ENCODE data around the gene CUEDC1. TPM values are rescaled to one million over a fixed set of nuclear protein-coding genes. Genes with fewer than 3 reads are reported as not detected.
"Not testable (repeated sequence)": the region's sequence is repeated elsewhere in the genome, so short reads cannot be mapped to it uniquely, and the experiment has no call there.

CUEDC1 gene
- total RNA-seq, 4 donors from 2014 or later: 7.5 to 14.3 (median 12.7) TPM

DNA sequence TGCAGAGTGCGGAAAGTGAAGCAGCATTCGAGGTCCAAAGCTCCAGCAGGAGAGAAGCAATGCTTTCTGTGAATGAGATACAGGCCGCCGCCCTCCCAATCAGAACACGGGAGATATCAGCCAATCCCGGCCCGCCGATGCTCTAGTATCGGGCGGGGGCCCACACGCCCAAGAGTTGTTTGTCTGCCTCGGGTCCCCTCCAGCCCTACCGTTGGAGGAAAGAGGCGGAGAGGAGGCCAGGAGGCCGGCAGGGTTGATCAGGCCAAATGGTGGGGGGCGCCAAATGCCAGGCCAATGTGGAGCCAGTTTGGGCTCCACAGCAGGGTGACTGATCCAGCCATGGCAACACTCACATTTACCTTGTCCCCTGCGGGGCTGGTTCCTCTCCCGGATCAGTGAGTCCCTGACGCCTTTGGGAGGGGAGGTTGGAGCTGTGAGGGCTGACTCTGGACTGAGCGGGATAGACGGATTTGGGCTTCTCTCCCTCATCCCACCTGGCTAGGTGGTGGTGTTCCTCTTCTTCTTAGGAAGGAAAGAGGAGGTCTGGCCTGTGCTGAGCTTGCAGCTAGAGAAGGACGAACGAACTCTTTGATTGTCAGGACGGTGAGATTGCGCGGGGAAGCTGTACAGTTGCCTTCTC, 10.4 kb upstream of the CUEDC1 start:
- peak in 1 of 2 donors; percentile 62 for DNase-seq (ENCODE audit: low spot score in 2 of 2)
- TF ChIP-seq, protein P1, sequence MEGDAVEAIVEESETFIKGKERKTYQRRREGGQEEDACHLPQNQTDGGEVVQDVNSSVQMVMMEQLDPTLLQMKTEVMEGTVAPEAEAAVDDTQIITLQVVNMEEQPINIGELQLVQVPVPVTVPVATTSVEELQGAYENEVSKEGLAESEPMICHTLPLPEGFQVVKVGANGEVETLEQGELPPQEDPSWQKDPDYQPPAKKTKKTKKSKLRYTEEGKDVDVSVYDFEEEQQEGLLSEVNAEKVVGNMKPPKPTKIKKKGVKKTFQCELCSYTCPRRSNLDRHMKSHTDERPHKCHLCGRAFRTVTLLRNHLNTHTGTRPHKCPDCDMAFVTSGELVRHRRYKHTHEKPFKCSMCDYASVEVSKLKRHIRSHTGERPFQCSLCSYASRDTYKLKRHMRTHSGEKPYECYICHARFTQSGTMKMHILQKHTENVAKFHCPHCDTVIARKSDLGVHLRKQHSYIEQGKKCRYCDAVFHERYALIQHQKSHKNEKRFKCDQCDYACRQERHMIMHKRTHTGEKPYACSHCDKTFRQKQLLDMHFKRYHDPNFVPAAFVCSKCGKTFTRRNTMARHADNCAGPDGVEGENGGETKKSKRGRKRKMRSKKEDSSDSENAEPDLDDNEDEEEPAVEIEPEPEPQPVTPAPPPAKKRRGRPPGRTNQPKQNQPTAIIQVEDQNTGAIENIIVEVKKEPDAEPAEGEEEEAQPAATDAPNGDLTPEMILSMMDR (IDR thresholded peaks at IDR 0.05): no peak
- TF ChIP-seq POLR2A (IDR thresholded peaks at IDR 0.05): no peak
- 83 to 89% methylated on average over 24 to 25 of the region's 26 CpGs for WGBS, 2 donors
- intact Hi-C loops (cut with DNase I; ENCODE audit: low total_unique reads): no loop called here
- no peak overlapping the region for H3K4me3 ChIP-seq (ENCODE audit: low read depth, poor library complexity, severe bottlenecking)

DNA sequence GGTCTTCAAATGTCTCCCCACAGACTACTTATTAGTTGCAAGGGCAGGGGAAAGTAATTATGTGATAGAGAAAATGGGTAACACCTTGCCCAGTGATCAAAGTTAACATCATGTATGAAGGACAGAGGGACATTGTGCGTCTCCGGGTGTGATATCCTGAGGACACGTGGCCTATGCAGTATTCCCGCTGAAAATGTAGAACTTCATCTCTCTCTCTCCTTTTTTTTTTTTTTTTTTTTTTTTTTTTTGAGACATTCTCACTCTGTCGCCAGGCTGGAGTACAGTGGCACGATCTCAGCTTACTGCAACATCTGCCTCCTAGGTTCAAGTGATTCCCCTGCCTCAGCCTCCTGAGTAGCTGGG, 7.9 kb upstream of the CUEDC1 start:
- peak in 1 of 2 donors; percentile 36 for DNase-seq (ENCODE audit: low spot score in 2 of 2)
- WGBS, 2 donors: 94 to 96% methylated on average over 6 of the region's 6 CpGs
- TF ChIP-seq POLR2A (IDR thresholded peaks at IDR 0.05): no peak
- TF ChIP-seq, protein P1 (IDR thresholded peaks at IDR 0.05): no peak
- no peak overlapping the region for H3K4me3 ChIP-seq (ENCODE audit: low read depth, poor library complexity, severe bottlenecking)
- intact Hi-C loops (cut with DNase I; ENCODE audit: low total_unique reads): no loop called here

DNA sequence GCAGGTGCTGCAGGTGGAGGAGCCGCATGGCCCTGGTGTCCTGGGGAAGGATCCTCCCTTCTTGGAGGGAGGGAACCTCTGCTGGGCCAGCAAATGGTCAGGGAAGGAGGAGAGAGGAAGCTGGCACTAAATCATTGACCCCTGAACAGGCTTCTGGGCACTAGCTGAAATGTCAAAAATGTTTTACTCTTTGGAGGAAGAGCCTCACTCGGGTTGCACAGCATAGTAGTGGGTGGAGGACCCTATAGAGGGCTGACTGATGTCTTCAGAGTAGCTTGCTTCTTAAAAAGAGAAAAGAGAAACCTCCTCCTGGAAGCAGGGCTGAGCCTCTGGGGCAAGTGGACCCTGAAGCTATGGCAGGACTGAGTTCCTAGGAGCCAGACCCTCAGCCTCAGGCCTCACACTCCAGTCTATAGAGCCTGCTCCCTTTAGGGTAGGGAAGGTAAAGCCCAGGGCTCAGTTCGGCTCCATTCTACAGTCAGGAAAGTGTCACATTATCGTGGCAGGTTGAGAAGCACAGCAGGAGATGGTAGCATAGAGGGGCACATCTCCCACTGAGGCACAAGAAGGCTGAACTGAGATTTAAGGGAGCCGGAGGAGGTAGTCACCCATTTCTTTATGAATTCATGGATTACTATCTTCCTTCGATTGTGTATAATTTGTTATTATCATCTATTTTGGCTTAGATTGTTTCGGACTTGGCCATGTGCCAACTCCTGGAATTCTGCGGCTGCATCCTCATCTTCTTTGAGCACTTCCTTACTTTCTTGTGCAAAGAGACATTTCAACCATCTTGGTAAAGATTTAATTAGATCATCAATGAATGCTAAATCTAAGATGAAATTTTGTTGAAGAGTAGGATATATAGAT, 7.3 kb upstream of the CUEDC1 start:
- peak in 1 of 2 donors; percentile 76 for DNase-seq (ENCODE audit: low spot score in 2 of 2)

DNA sequence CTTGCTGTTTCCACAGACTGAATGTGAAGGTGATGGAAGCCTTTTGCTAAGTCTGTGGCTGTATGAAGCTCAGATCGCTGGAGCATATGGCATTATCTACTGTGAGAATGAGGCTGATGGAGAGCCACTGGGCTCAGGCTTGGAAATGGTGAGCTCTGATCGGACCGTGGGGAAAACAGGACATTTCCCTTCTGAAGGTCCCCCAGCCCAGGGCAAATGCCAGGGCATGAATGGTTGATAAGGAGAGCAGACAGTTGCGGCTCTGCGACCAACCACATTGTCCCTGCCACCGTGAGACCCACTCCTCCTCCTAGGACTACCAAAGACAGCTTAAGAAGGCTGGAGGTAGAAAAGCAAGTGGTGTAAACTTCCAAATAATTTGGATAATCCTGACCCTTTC, 4.7 kb upstream of the CUEDC1 start:
- WGBS, 2 donors: 91 to 100% methylated on average over 6 of the region's 6 CpGs
- TF ChIP-seq POLR2A (IDR thresholded peaks at IDR 0.05): no peak
- TF ChIP-seq, protein P1 (IDR thresholded peaks at IDR 0.05): no peak
- H3K4me3 ChIP-seq (ENCODE audit: low read depth, poor library complexity, severe bottlenecking): no peak overlapping the region
- DNase-seq (ENCODE audit: low spot score in 2 of 2): peak in 1 of 2 donors; percentile 66
- intact Hi-C loops (cut with DNase I; ENCODE audit: low total_unique reads): no loop called here

More for the DNA sequence above, 7.3 kb upstream of the CUEDC1 start:
- no peak for TF ChIP-seq POLR2A (IDR thresholded peaks at IDR 0.05)
- TF ChIP-seq, protein P1 (IDR thresholded peaks at IDR 0.05): no peak
- 65 to 72% methylated on average over 8 of the region's 8 CpGs for WGBS, 2 donors
- no peak overlapping the region for H3K4me3 ChIP-seq (ENCODE audit: low read depth, poor library complexity, severe bottlenecking)
- intact Hi-C loops (cut with DNase I; ENCODE audit: low total_unique reads): no loop called here

DNA sequence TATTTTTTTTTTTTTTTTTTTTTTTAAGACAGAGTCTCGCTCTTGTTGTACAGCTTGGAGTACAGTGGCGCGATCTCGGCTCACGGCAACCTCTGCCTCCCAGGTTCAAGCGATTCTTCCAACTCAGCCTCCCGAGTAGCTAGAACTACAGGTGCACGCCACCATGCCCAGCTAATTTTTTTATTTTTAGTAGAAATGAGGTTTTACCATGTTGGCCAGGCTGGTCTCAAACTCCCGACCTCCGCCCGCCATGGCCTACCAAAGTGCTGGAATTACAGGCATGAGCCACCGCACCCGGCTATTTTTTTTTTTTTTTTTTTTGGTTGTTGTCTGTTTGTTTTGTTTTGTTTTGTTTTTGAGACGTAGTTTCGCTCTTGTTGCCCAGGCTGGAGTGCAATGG, 3.2 kb upstream of the CUEDC1 start:
- H3K4me3 ChIP-seq (ENCODE audit: low read depth, poor library complexity, severe bottlenecking); intact Hi-C loops (cut with DNase I; ENCODE audit: low total_unique reads): not testable (repeated sequence)
- peak in 1 of 2 donors; percentile 66 for DNase-seq (ENCODE audit: low spot score in 2 of 2)
- WGBS, 2 donors: 97 to 98% methylated on average over 15 of the region's 15 CpGs

DNA sequence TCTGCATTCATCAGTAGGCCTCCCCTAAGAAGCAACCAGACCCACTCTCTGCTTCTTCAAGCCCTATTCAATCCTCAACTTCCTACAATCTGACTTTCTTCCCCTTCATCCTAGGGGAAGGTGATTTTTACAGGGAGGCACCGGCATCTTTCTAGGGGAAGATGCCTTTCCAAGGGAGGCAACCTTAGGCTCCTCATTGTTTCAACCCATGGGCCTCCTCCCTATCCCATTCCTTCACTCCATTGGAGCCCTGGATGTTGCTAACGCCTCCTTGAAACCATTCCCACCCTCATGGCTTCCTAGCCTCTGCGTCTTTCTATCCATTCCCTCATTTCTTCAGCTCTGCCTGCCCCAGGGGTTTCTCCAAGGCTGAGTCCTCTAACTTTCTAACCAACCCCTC, 2.7 kb upstream of the CUEDC1 start:
- DNase-seq (ENCODE audit: low spot score in 2 of 2): peak in 1 of 2 donors; percentile 68
- 85 to 88% methylated on average over 3 of the region's 3 CpGs for WGBS, 2 donors
- intact Hi-C loops (cut with DNase I; ENCODE audit: low total_unique reads): no loop called here
- TF ChIP-seq, protein P1 (IDR thresholded peaks at IDR 0.05): no peak
- TF ChIP-seq POLR2A (IDR thresholded peaks at IDR 0.05): no peak
- H3K4me3 ChIP-seq (ENCODE audit: low read depth, poor library complexity, severe bottlenecking): no peak overlapping the region

Data from lower leg skin (tissue), 4 donors.